GM18498 (cell line): ENCODE data around the gene ANKRD30B.
"Not testable (repeated sequence)": the region's sequence is repeated elsewhere in the genome, so short reads cannot be mapped to it uniquely, and the experiment has no call there.

Experiments used
- ATAC-seq: cut with Tn5 transposase; IDR thresholded peaks from one replicate; pipeline ENCODE4 v1.9.1; 2021; ENCODE audit warnings: mild to moderate bottlenecking, moderate library complexity; ENCODE audit not compliant: unreplicated experiment

The ANKRD30B gene

DNA sequence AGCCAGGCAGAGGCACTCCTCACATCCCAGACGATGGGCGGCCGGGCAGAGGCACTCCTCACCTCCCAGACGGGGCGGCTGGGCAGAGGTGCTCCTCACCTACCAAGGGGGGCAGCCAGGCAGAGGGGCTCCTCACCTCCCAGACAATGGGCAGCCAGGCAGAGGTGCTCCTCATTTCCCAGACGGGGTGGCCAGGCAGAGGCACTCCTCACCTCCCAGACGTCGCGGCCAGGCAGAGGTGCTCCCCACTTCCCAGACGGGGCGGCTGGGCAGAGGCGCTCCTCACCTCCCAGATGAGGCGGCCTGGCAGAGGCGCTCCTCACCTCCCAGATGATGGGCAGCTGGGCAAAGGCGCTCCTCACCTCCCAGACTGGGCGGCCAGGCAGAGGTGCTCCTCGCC, 107.7 kb downstream of the ANKRD30B start:
- not testable (repeated sequence) for ATAC-seq

DNA sequence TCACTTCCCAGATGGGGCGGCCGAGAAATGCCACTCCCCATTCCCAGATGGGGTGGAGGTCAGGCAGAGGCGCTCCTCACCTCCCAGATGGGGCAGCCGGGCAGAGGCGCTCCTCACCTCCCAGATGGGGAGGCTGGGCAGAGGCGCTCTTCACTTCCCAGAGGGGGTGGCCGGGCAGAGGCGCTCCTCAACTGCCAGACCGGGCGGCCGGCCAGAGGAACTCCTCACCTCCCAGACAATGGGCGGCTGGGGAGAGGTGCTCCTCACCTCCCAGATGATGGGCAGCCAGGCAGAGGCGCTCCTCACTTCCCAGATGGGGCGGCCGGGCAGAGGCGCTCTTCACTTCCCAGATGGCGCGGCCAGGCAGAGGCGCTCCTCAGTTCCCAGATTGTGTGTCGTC, 108.3 kb downstream of the ANKRD30B start:
- ATAC-seq: not testable (repeated sequence)

DNA sequence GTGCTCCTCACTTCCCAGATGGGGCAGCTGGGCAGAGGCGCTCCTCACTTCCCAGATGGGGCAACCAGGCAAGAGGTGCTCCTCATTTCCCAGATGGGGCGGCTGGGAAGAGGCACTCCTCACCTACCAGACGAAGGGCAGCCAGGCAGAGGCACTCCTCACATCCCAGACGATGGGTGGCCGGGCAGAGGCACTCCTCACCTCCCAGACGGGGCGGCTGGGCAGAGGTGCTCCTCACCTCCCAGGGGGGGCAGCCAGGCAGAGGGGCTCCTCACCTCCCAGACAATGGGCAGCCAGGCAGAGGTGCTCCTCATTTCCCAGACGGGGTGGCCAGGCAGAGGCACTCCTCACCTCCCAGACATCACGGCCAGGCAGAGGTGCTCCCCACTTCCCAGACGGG, 110.5 kb downstream of the ANKRD30B start:
- not testable (repeated sequence) for ATAC-seq

DNA sequence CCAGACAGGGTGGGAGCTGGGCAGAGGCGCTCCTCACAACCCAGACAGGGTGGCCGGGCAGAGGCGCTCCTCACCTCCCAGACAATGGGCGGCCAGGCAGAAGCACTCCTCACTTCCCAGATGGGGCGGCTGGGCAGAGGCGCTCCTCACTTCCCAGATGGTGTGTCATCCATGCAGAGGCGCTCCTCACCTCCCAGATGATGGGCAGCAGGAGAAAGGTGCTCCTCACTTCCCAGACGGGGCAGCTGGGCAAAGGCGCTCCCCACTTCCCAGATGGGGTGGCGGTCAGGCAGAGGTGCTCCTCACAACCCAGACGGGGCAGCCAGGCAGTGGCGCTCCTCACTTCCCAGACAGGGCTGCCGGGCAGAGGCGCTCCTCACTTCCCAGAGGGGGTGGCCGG, 112.0 kb downstream of the ANKRD30B start:
- ATAC-seq: not testable (repeated sequence)

DNA sequence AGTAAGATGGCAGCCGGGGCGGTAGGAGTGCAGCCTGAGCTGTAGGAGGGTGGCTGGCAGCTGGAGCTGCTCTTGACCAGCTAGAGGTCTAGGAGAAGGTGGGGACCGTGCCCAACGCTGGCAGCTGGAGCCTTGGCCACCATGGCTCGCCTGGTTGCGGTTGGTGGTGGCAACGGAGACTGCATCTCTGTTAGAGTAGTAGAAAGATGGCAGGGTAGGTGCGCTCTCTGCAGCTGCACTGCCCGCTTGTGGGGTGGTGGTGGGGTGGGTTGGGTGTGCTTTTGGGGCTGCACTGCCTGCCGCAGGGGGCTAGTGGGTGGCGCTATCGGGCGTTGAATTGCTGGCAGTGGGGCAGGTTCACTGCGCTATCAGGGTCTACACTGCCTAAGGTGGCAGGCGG, 118.5 kb downstream of the ANKRD30B start:
- ATAC-seq: not testable (repeated sequence)

DNA sequence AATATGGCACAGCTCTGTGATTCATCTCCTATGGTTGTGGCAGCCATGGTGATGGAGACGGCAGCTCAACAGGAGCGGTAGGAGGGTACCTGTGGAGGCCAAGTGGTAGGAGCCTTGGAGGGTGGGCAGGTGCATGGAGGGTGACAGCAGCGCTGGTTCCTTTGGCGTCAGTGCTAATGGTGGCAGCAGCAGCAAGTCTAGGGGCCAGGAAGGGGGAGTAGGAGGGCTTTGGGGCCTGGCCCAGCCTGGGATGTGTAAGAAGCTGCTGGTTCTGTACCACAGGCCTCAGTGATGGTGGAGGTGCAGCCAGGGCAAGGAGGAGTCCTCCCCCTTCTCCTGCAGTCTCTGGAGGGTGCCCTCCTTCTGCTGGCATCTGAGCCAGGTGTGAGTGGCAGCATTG, 120.0 kb downstream of the ANKRD30B start:
- ATAC-seq: not testable (repeated sequence)

DNA sequence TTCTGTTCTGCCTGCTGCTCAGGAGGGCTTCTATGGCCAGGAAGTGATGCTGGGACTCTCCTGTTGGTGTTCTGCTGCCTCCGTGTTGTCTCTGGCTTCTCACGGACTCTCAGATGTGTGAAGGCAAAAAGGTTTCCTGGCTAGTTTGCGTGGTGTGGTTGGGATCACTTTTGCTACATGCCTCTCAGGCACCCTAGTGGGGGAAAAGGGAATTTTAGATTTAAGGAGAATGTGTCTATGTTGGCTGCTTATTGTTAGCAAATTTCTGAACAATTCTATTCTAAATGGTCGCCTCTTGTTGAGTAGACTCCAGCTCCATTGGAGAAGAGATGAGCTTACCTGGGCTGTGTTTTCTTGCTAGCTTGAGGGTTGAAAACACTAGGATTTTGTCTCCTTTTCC, 120.9 kb downstream of the ANKRD30B start:
- not testable (repeated sequence) for ATAC-seq

DNA sequence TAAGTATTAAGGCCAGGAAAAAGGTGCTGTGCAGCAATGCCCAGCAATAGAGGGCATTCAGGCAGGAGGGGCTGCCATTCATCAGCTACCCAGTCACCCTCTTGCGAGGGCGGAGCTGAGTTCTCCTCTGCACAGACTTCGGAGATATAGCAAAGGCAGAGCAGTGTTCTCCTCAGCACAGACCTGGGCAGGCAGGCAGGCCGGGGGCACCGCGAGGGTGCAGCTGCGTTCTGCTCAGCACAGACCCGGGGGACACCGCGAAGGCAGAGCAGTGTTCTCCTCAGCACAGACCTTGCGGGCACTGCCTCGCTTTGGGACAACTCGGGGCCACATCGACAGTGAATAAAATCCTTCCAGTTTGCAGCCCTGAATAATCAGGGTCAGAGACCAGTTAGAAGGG, 130.9 kb downstream of the ANKRD30B start:
- ATAC-seq: not testable (repeated sequence)

DNA sequence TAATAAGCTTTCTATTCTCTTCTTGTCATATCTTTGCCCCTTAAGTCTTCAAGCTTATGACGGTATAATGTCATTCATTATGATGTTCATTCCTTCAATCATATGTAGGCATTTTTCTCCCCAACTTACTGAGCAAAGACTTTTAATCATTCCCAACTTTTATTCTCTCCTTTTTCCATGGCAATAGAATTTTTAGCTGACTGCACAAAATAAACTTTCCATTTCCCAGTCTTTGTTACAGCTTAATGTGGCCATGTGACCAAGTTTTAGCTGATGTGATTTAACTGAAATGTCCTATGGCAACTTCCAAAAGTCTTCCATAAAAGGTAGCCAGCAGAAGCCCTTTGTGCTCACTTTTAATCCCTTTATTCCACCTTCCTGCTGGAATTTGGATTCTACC, 152.5 kb downstream of the ANKRD30B start:
- no peak for ATAC-seq
